Heart right ventricle (tissue), 16 donors: Measurements from ENCODE around the gene RBP3. TPM values are rescaled to one million over a fixed set of nuclear protein-coding genes. Genes with fewer than 3 reads are reported as not detected.

Source experiments
- ATAC-seq, 8 donors: fragments of 200-7000 bp; cut with Tn5 transposase; one replicate each; pipeline ENCODE4 v1.9.1; 2020; ENCODE audit warnings: mild to moderate bottlenecking in 8 of 8, moderate library complexity in 8 of 8, moderate number of reproducible peaks in 1 of 8
- DNase-seq, 2 donors: peaks; one replicate each; pipeline ENCODE4 v3.0.0-alpha.2; 2020
- H3K27ac ChIP-seq, 10 donors: fragments of 200-600 bp; sonication (generic) in 2 of 10; one replicate each; pipeline versions ENCODE4 v1.5.0 to v1.8.0; 2020 to 2022; ENCODE audit warnings: mild to moderate bottlenecking in 3 of 10
- H3K27me3 ChIP-seq, 7 donors: fragments of 200-600 bp; one replicate each; pipeline ENCODE4 v1.8.0; 2021 to 2022; ENCODE audit warnings: mild to moderate bottlenecking in 2 of 7
- H3K36me3 ChIP-seq, 9 donors: fragments of 200-600 bp; sonication (generic) in 1 of 9; one replicate each; pipeline versions ENCODE4 v1.5.0 to v1.8.0; 2020 to 2022; ENCODE audit warnings: mild to moderate bottlenecking in 2 of 9
- H3K4me1 ChIP-seq, 9 donors: fragments of 200-600 bp; sonication (generic) in 1 of 9; one replicate each; pipeline versions ENCODE4 v1.5.0 to v1.8.0; 2020 to 2022; ENCODE audit warnings: mild to moderate bottlenecking in 4 of 9
- H3K4me3 ChIP-seq, 10 donors: fragments of 200-600 bp; sonication (generic) in 2 of 10; one replicate each; pipeline versions ENCODE4 v1.5.0 to v1.8.0; 2020 to 2022; ENCODE audit warnings: mild to moderate bottlenecking in 7 of 10, moderate library complexity in 2 of 10
- H3K9me3 ChIP-seq, 11 donors: fragments of 200-600 bp in 10 of 11; sonication (generic) in 2 of 11; one replicate each; pipeline versions ENCODE4 v1.5.0 to v1.8.0; 2013 to 2022; ENCODE audit warnings: mild to moderate bottlenecking in 2 of 11, control low read depth in 1 of 11, moderate library complexity in 1 of 11
- CTCF ChIP-seq, 9 donors: fragments of 200-600 bp; sonication (generic) in 2 of 9; IDR thresholded peaks; one replicate each; pipeline versions ENCODE4 v1.5.0 to v1.8.0; 2021 to 2022; ENCODE audit warnings: antibody characterized with exemption in 9 of 9, mild to moderate bottlenecking in 5 of 9, moderate library complexity in 1 of 9
- WGBS, 2 donors: extraction: QIAGEN DNeasy Blood & Tissue Kit; methylation state at CpG; one replicate each; pipeline ENCODE4 v1.1.7; 2013; ENCODE audit warnings: inconsistent platforms in 1 of 2; 5-methylcytosine and 5-hydroxymethylcytosine counted together
- intact Hi-C, 10 donors: fragments of 100-400 bp; cut with DNase I; formaldehyde crosslinking; loops; one replicate each; pipeline versions ENCODE4 v1.11.1 to v1.14.2; 2022
- polyA plus RNA-seq, 2 donors: library from polyadenylated mRNA; stranded (reverse); fragments of 200-250 nt; gene quantifications; one replicate each; pipeline ENCODE4 v1.2.3, GENCODE V29; 2013
- total RNA-seq, 10 donors: library from RNA; stranded (reverse); fragmentation: NEBNext Ultra II Directional in 3 of 10; extraction: Animal tissue kit (Norgen Biotek cat#: 25700) in 3 of 10; gene quantifications; one replicate each; pipeline versions ENCODE4 v1.2.1 to v1.2.4, GENCODE V29; 2021 to 2023
- donor health status: Arrhythmogenic right ventricular cardiomyopathy.
- donor health status: ischemic (EF 13 %, LVEDD 7.1; RV severe dilation, severe dysfunction).
- donor health status: healthy with polysubstance abuse.
- donor health status: DM: no; HTN: yes; CAD: no.
- donor health status: DM: no; HTN: no; CAD: no.
- donor health status: ischemic (EF 25% LVEDD 6.9; RV normal size, moderate dysfunction).
- donor health status: ischemic (EF 25% LVEDD 5.7; RV mildly dilated, moderate dysfunction).
- donor health status: healthy.
- donor health status: DM: yes; HTN: yes; CAD: no.
- donor health status: Ischemic cardiomyopathy.
- donor health status: ischemic (EF 35%, LVEDD 5.7; RV mildly dilated, moderate dysfunction).
- donor health status: nonischemic (EF 11% LVEDD 7.7; RV severe dilation, severe dysfunction).
- donor health status: DM: yes; HTN: yes; CAD: no.
- donor health status: PGD.
- donor health status: ischemic (EF 29% LVEDD 5.4; RV normal size, mild dysfunction).
- donor health status: nonischemic (EF 23%, LVEDD 6.1; RV moderate dilation, normal function).

The RBP3 gene
- total and polyA plus RNA-seq, 12 donors = not detected

- no peaks in the 10 kb centered on the region for H3K36me3 ChIP-seq
- H3K27ac ChIP-seq = no peak overlapping the region
- intact Hi-C loops = no loop called here
- WGBS, 2 donors = 91 to 94% methylated on average over 24 of the region's 24 CpGs
- no peak overlapping the region for H3K4me3 ChIP-seq
- H3K4me1 ChIP-seq = no peaks in the 10 kb centered on the region
- no peak for DNase-seq
- no peak for ATAC-seq
- no peak for TF ChIP-seq CTCF (IDR thresholded peaks at IDR 0.05)
- H3K27me3 ChIP-seq = peaks cover 0 to 3% (median 0%) of the 10 kb centered on the region in 7 donors
- H3K9me3 ChIP-seq = no peaks in the 10 kb centered on the region
These were observed 20.4 kb downstream of the RBP3 start for GRCh38 chr10:47368431-47369180.

- no peak overlapping the region for H3K27ac ChIP-seq
- DNase-seq = no peak
- H3K9me3 ChIP-seq = no peaks in the 10 kb centered on the region
- TF ChIP-seq CTCF (IDR thresholded peaks at IDR 0.05) = no peak
- H3K27me3 ChIP-seq = peaks cover 0 to 3% (median 0%) of the 10 kb centered on the region in 7 donors
- no peak for ATAC-seq
- intact Hi-C loops = no loop called here
- H3K4me1 ChIP-seq = no peaks in the 10 kb centered on the region
- H3K4me3 ChIP-seq = no peak overlapping the region
- 74 to 85% methylated on average over 9 of the region's 9 CpGs for WGBS, 2 donors
- H3K36me3 ChIP-seq = no peaks in the 10 kb centered on the region
These were observed 21.2 kb downstream of the RBP3 start for GRCh38 chr10:47369251-47369894.

GRCh38 chr10:47370015-47370767 is 22.0 kb downstream of the RBP3 start:
- no peak for DNase-seq

More at GRCh38 chr10:47370015-47370767, 22.0 kb downstream of the RBP3 start:
- Histone ChIP-seq H3K4me3 (no peak overlapping the region), H3K27me3 (peaks cover 0 to 10% (median 0%) of the 10 kb centered on the region in 7 donors), H3K9me3 (no peaks in the 10 kb centered on the region), H3K27ac (no peak overlapping the region), H3K36me3 (no peaks in the 10 kb centered on the region), H3K4me1 (no peaks in the 10 kb centered on the region)
- TF ChIP-seq CTCF (IDR thresholded peaks at IDR 0.05) = no peak
- intact Hi-C loops = no loop called here
- no peak for ATAC-seq
- WGBS, 2 donors = 95 to 96% methylated on average over 11 of the region's 11 CpGs
